GM18951 (cell line): ENCODE measurements around the gene ARHGAP30.
"Not testable (repeated sequence)": the region's sequence is repeated elsewhere in the genome, so short reads cannot be mapped to it uniquely, and the experiment has no call there.

ENCODE experiments used
- POLR2A ChIP-seq: IDR thresholded peaks from 4 replicates; pipeline ENCODE4 v1.6.1; 2011; ENCODE audit warnings: mild to moderate bottlenecking; ENCODE audit not compliant: insufficient read length, insufficient read depth; ENCODE audit errors: extremely low read depth
- in situ Hi-C: fragments of 300-500 bp; cut with MboI; formaldehyde crosslinking; loops from one replicate; pipeline ENCODE4 v1.12.0; 2022; ENCODE audit warnings: low sequenced_read_pairs, mixed read lengths, inconsistent platforms; ENCODE audit not compliant: unreplicated experiment

ARHGAP30 gene

GRCh38 chr1:161072751-161073449 is 3.2 kb upstream of the ARHGAP30 start:
- in situ Hi-C loops, result no loop called here
- no peak for TF ChIP-seq POLR2A

- TF ChIP-seq POLR2A, result no peak
- in situ Hi-C loops, result no loop called here
Measured at GRCh38 chr1:161071886-161072371, 2.2 kb upstream of the ARHGAP30 start.

- in situ Hi-C loops, result no loop called here
Measured at GRCh38 chr1:161070761-161071160, 1.1 kb upstream of the ARHGAP30 start.

GRCh38 chr1:161069241-161069640 is 450 bp downstream of the ARHGAP30 start:
- TF ChIP-seq POLR2A, result no peak
- in situ Hi-C loops, result no loop called here

More at GRCh38 chr1:161070761-161071160, 1.1 kb upstream of the ARHGAP30 start:
- TF ChIP-seq POLR2A, result no peak

GRCh38 chr1:161068306-161069234 is 1.1 kb downstream of the ARHGAP30 start:
- TF ChIP-seq POLR2A, result no peak
- in situ Hi-C loops, result no loop called here

- no peak for TF ChIP-seq POLR2A
- in situ Hi-C loops, result no loop called here
Measured at GRCh38 chr1:161066694-161067093, 3.0 kb downstream of the ARHGAP30 start.

GRCh38 chr1:161065681-161066080 is 4.0 kb downstream of the ARHGAP30 start:
- in situ Hi-C loops, result not testable (repeated sequence)

- in situ Hi-C loops, result not testable (repeated sequence)
Measured at GRCh38 chr1:161063936-161064335, 5.8 kb downstream of the ARHGAP30 start.

GRCh38 chr1:161061419-161061818 is 8.3 kb downstream of the ARHGAP30 start:
- TF ChIP-seq POLR2A, result no peak
- in situ Hi-C loops, result no loop called here

GRCh38 chr1:161059293-161059692 is 10.4 kb downstream of the ARHGAP30 start:
- no peak for TF ChIP-seq POLR2A

GRCh38 chr1:161054805-161055204 is 14.9 kb downstream of the ARHGAP30 start:
- TF ChIP-seq POLR2A, result no peak
- in situ Hi-C loops, result no loop called here

More at GRCh38 chr1:161059293-161059692, 10.4 kb downstream of the ARHGAP30 start:
- in situ Hi-C loops, result no loop called here

- in situ Hi-C loops, result no loop called here
- no peak for TF ChIP-seq POLR2A
Measured at GRCh38 chr1:161054232-161054631, 15.5 kb downstream of the ARHGAP30 start.

GRCh38 chr1:161052899-161053298 is 16.8 kb downstream of the ARHGAP30 start:
- TF ChIP-seq POLR2A, result no peak
- in situ Hi-C loops, result no loop called here

- no peak for TF ChIP-seq POLR2A
- in situ Hi-C loops, result no loop called here
Measured at GRCh38 chr1:161051219-161051618, 18.5 kb downstream of the ARHGAP30 start.
